DOHH2 (cell line): ENCODE measurements around the gene BAD.

ENCODE experiments used
- H3F3A ChIP-seq: fragments of 200-600 bp; sonication (generic), shearing (Covaris generic); 2 replicates; pipeline ENCODE4 v1.6.0; 2016; ENCODE audit warnings: antibody characterized with exemption, mild to moderate bottlenecking; ENCODE audit not compliant: control insufficient read depth, insufficient read depth
- H3K27ac ChIP-seq: fragments of 200-600 bp; sonication (generic); 2 replicates; pipeline ENCODE4 v1.5.1; 2014; ENCODE audit warnings: low read depth, mild to moderate bottlenecking, low read length, moderate library complexity
- H3K27me3 ChIP-seq: fragments of 200-600 bp; sonication (generic); 2 replicates; pipeline ENCODE4 v1.6.1; 2014; ENCODE audit warnings: mild to moderate bottlenecking, low read length, mixed read lengths; ENCODE audit not compliant: control insufficient read depth
- H3K36me3 ChIP-seq: fragments of 200-600 bp; sonication (generic); 2 replicates; pipeline ENCODE4 v1.6.1; 2014; ENCODE audit warnings: mild to moderate bottlenecking, low read length, moderate library complexity, mixed read lengths; ENCODE audit not compliant: control insufficient read depth
- H3K4me1 ChIP-seq: fragments of 200-600 bp; sonication (generic); 2 replicates; pipeline ENCODE4 v1.6.1; 2014; ENCODE audit warnings: mild to moderate bottlenecking, low read length, mixed read lengths; ENCODE audit not compliant: control insufficient read depth
- H3K4me2 ChIP-seq: fragments of 200-600 bp; sonication (generic); 2 replicates; pipeline ENCODE4 v1.6.0; 2014; ENCODE audit warnings: mild to moderate bottlenecking, low read length, moderate library complexity
- H3K4me3 ChIP-seq: fragments of 200-600 bp; sonication (generic); 2 replicates; pipeline ENCODE4 v1.5.1; 2014; ENCODE audit warnings: mild to moderate bottlenecking, low read length, mixed read lengths
- H3K79me2 ChIP-seq: fragments of 200-600 bp; sonication (generic); 2 replicates; pipeline ENCODE4 v1.6.1; 2014; ENCODE audit warnings: mild to moderate bottlenecking, low read length, mixed read lengths; ENCODE audit not compliant: control insufficient read depth
- H3K9me2 ChIP-seq: fragments of 200-600 bp; sonication (generic); replicated peaks from 2 replicates; pipeline ENCODE4 v1.6.1; 2014; ENCODE audit warnings: mild to moderate bottlenecking, low read length, mixed read lengths; ENCODE audit not compliant: control insufficient read depth
- H3K9me3 ChIP-seq: fragments of 200-600 bp; sonication (generic); 2 replicates; pipeline ENCODE4 v1.6.1; 2014; ENCODE audit warnings: antibody characterized with exemption, low read length, mixed read lengths; ENCODE audit not compliant: control insufficient read depth, insufficient read depth
- H4K20me1 ChIP-seq: fragments of 200-600 bp; sonication (generic); 2 replicates; pipeline ENCODE4 v1.6.0; 2014; ENCODE audit warnings: low read depth, mild to moderate bottlenecking, antibody characterized with exemption, low read length, moderate library complexity; ENCODE audit not compliant: control insufficient read depth, insufficient read depth
- EZH2phosphoT487 ChIP-seq: fragments of 200-600 bp; sonication (generic); IDR thresholded peaks from 2 replicates; pipeline ENCODE4 v1.6.1; 2017; ENCODE audit warnings: borderline replicate concordance, mild to moderate bottlenecking, antibody characterized with exemption, low read length, moderate library complexity, mixed read lengths
- TF ChIP-seq, protein P1 (sequence below): fragments of 200-600 bp; sonication (generic); IDR thresholded peaks from one replicate; pipeline ENCODE4 v1.5.1; 2014; ENCODE audit warnings: antibody characterized with exemption, mild to moderate bottlenecking, low read depth, low read length; ENCODE audit not compliant: poor library complexity, severe bottlenecking

BAD gene

DNA sequence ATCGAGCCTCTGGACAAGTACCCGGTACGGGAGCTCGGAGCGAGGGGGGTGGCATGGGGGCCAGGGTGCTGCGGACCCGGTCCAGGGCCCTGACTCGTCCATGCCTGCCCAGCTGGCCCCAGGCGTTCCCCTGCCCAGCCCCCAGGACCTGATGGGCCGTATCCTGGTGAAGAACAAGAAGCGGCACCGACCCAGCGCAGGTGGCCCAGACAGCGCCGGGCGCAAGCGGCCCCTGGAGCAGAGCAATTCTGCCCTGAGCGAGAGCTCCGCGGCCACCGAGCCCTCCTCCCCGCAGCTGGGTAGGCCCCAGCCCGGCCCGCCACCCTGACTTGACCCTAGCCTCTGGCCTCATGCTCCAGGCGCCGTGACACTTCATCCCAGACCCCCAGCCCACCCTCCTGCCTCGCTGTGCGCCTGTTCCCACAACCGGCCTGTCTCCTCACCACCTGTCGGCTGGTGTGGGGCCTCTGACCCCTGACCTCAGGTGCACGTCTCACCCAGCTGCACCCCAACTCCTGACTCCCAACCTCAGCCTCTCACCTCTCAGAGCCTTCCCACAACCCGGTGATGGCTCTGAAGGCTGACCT lies 25.4 kb downstream of the BAD start:
- Histone ChIP-seq H3K27me3 (no peaks in the 10 kb centered on the region), H3K9me2 (no peaks in the 10 kb centered on the region), H3F3A (no peaks in the 10 kb centered on the region), H3K9me3 (no peaks in the 10 kb centered on the region), H3K4me2 (no peak overlapping the region), H3K36me3 (peaks cover 48% of the 10 kb centered on the region), H3K4me3 (no peak overlapping the region), H3K4me1 (no peaks in the 10 kb centered on the region), H4K20me1 (no peaks in the 10 kb centered on the region), H3K79me2 (no peaks in the 10 kb centered on the region), H3K27ac (no peak overlapping the region)
- TF ChIP-seq, protein P1, sequence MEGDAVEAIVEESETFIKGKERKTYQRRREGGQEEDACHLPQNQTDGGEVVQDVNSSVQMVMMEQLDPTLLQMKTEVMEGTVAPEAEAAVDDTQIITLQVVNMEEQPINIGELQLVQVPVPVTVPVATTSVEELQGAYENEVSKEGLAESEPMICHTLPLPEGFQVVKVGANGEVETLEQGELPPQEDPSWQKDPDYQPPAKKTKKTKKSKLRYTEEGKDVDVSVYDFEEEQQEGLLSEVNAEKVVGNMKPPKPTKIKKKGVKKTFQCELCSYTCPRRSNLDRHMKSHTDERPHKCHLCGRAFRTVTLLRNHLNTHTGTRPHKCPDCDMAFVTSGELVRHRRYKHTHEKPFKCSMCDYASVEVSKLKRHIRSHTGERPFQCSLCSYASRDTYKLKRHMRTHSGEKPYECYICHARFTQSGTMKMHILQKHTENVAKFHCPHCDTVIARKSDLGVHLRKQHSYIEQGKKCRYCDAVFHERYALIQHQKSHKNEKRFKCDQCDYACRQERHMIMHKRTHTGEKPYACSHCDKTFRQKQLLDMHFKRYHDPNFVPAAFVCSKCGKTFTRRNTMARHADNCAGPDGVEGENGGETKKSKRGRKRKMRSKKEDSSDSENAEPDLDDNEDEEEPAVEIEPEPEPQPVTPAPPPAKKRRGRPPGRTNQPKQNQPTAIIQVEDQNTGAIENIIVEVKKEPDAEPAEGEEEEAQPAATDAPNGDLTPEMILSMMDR = no peak
- no peak for TF ChIP-seq EZH2phosphoT487

DNA sequence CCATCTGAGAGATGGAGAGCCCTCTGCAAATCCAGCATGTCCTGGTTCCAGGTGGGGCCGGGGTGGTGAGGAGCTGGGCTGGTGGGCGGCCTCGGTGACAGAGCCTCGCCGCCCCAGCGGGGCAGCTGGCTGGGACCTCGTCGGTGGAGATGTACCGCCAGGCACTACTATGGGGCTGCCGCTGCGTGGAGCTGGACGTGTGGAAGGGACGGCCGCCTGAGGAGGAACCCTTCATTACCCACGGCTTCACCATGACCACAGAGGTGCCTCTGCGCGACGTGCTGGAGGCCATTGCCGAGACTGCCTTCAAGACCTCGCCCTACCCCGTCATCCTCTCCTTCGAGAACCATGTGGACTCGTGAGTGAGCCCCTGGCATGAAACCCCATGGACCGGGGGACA lies 26.1 kb downstream of the BAD start:
- no peaks in the 10 kb centered on the region for H3K9me3 ChIP-seq
- H4K20me1 ChIP-seq = no peaks in the 10 kb centered on the region
- no peaks in the 10 kb centered on the region for H3K79me2 ChIP-seq
- H3K4me1 ChIP-seq = no peaks in the 10 kb centered on the region; the same call in 1 of the 2 replicates
- H3K36me3 ChIP-seq = peaks cover 44% of the 10 kb centered on the region
- H3K27me3 ChIP-seq = no peaks in the 10 kb centered on the region
- TF ChIP-seq, protein P1 = no peak
- no peak for TF ChIP-seq EZH2phosphoT487
- H3F3A ChIP-seq = no peaks in the 10 kb centered on the region
- H3K4me2 ChIP-seq = no peak overlapping the region
- no peak overlapping the region for H3K4me3 ChIP-seq
- H3K27ac ChIP-seq = no peak overlapping the region
- no peaks in the 10 kb centered on the region for H3K9me2 ChIP-seq

DNA sequence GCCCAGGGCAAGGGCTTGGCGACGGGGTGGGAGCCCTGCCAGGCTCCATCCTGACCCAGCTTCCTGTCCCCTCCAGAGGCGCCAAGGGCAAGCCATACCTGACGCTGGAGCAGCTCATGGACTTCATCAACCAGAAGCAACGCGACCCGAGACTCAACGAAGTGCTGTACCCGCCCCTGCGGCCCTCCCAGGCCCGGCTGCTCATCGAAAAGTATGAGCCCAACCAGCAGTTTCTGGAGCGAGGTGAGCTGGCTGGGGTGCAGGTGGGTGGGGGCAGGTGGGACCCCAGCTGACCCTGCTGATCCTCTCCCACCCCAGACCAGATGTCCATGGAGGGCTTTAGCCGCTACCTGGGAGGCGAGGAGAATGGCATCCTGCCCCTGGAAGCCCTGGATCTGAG lies 28.2 kb downstream of the BAD start:
- Histone ChIP-seq H4K20me1 (peaks cover 5% of the 10 kb centered on the region; the same call in 1 of the 2 replicates), H3K36me3 (peaks cover 39% of the 10 kb centered on the region), H3K4me3 (no peak overlapping the region), H3K9me3 (no peaks in the 10 kb centered on the region), H3K4me1 (peaks cover 14% of the 10 kb centered on the region), H3K27me3 (no peaks in the 10 kb centered on the region), H3F3A (0 out of 2 replicates have a peak, but pooled peaks cover 5% of the 10 kb centered on the region), H3K4me2 (no peak overlapping the region), H3K27ac (no peak overlapping the region), H3K79me2 (peaks cover 15% of the 10 kb centered on the region), H3K9me2 (no peaks in the 10 kb centered on the region)
- TF ChIP-seq, protein P1 = no peak
- no peak for TF ChIP-seq EZH2phosphoT487
